ENCODE data around the gene ATG12. TPM values are rescaled to one million over a fixed set of nuclear protein-coding genes. Genes with fewer than 3 reads are reported as not detected.
"Not testable (repeated sequence)": the region's sequence is repeated elsewhere in the genome, so short reads cannot be mapped to it uniquely, and the experiment has no call there.

Gene ATG12
- total and polyA plus RNA-seq, 2 experiments from 2014 or later = 66.0 to 85.7 TPM

GRCh38 chr5:115811406-115811805, 30.0 kb downstream of the ATG12 start:
- Histone ChIP-seq H3K9me3 (ENCODE audit: low read depth) (no peaks in the 10 kb centered on the region), H3K36me3 (replicated peaks; ENCODE audit: insufficient read depth, low read depth) (no peaks in the 10 kb centered on the region), H3K27ac (no peak overlapping the region), H3K9me2 (replicated peaks; ENCODE audit: insufficient read depth) (no peaks in the 10 kb centered on the region), H3K79me2 (peaks cover 3% of the 10 kb centered on the region), H3K4me2 (no peak overlapping the region), H3K27me3 (peaks cover 27% of the 10 kb centered on the region), H3K4me1 (ENCODE audit: insufficient read depth) (peaks cover 12% of the 10 kb centered on the region), H2AFZ (no peak overlapping the region), H4K20me1 (ENCODE audit: insufficient read depth, poor library complexity, severe bottlenecking) (no peaks in the 10 kb centered on the region), H3K4me3 (no peak overlapping the region)
- TF ChIP-seq EZH2 (IDR thresholded peaks at IDR 0.05; ENCODE audit: borderline replicate concordance) (no peak), EZH2phosphoT487 (IDR thresholded peaks at IDR 0.05; ENCODE audit: low read depth, severe bottlenecking, unreplicated experiment) (no peak), CTCF (IDR thresholded peaks at IDR 0.05; ENCODE audit: poor library complexity) (no peak)
- no peak for DNase-seq (ENCODE audit: low spot score)

GRCh38 chr5:115810761-115811160, 30.6 kb downstream of the ATG12 start:
- no peak for DNase-seq (ENCODE audit: low spot score)
- Histone ChIP-seq H3K79me2 (peaks cover 3% of the 10 kb centered on the region), H3K27ac (no peak overlapping the region), H3K36me3 (replicated peaks; ENCODE audit: insufficient read depth, low read depth) (no peaks in the 10 kb centered on the region), H3K9me2 (replicated peaks; ENCODE audit: insufficient read depth) (no peaks in the 10 kb centered on the region), H2AFZ (no peak overlapping the region), H3K27me3 (peaks cover 23% of the 10 kb centered on the region), H4K20me1 (ENCODE audit: insufficient read depth, poor library complexity, severe bottlenecking) (no peaks in the 10 kb centered on the region), H3K4me2 (no peak overlapping the region), H3K4me1 (ENCODE audit: insufficient read depth) (peaks cover 12% of the 10 kb centered on the region), H3K4me3 (no peak overlapping the region), H3K9me3 (ENCODE audit: low read depth) (no peaks in the 10 kb centered on the region)
- TF ChIP-seq EZH2phosphoT487 (IDR thresholded peaks at IDR 0.05; ENCODE audit: low read depth, severe bottlenecking, unreplicated experiment) = no peak
- TF ChIP-seq CTCF (IDR thresholded peaks at IDR 0.05; ENCODE audit: poor library complexity) = no peak

GRCh38 chr5:115809946-115810345, 31.4 kb downstream of the ATG12 start:
- no peaks in the 10 kb centered on the region for H3K9me2 ChIP-seq (replicated peaks; ENCODE audit: insufficient read depth)
- no peak overlapping the region for H3K4me3 ChIP-seq
- H3K27me3 ChIP-seq = peaks cover 14% of the 10 kb centered on the region
- H3K27ac ChIP-seq = no peak overlapping the region
- no peaks in the 10 kb centered on the region for H3K9me3 ChIP-seq (ENCODE audit: low read depth)
- no peak for TF ChIP-seq CTCF (IDR thresholded peaks at IDR 0.05; ENCODE audit: poor library complexity)
- no peak for TF ChIP-seq EZH2 (IDR thresholded peaks at IDR 0.05; ENCODE audit: borderline replicate concordance)
- TF ChIP-seq EZH2phosphoT487 (IDR thresholded peaks at IDR 0.05; ENCODE audit: low read depth, severe bottlenecking, unreplicated experiment) = no peak
- 86% methylated on average over 2 of the region's 2 CpGs for WGBS (ENCODE audit: low lambda C conversion rate, missing lambda C conversion rate)
- peaks cover 9% of the 10 kb centered on the region for H3K4me1 ChIP-seq (ENCODE audit: insufficient read depth)
- H4K20me1 ChIP-seq (ENCODE audit: insufficient read depth, poor library complexity, severe bottlenecking) = no peaks in the 10 kb centered on the region
- no peak overlapping the region for H2AFZ ChIP-seq
- H3K79me2 ChIP-seq = peaks cover 3% of the 10 kb centered on the region
- no peak for DNase-seq (ENCODE audit: low spot score)
- H3K36me3 ChIP-seq (replicated peaks; ENCODE audit: insufficient read depth, low read depth) = no peaks in the 10 kb centered on the region
- H3K4me2 ChIP-seq = no peak overlapping the region

GRCh38 chr5:115808066-115808465, 33.3 kb downstream of the ATG12 start:
- not testable (repeated sequence) for H3K27ac ChIP-seq; H3K4me3 ChIP-seq; H3K9me3 ChIP-seq (ENCODE audit: low read depth); H3K27me3 ChIP-seq; DNase-seq (ENCODE audit: low spot score); H2AFZ ChIP-seq; H3K36me3 ChIP-seq (replicated peaks; ENCODE audit: insufficient read depth, low read depth); H3K4me2 ChIP-seq; H4K20me1 ChIP-seq (ENCODE audit: insufficient read depth, poor library complexity, severe bottlenecking); H3K79me2 ChIP-seq; H3K9me2 ChIP-seq (replicated peaks; ENCODE audit: insufficient read depth); H3K4me1 ChIP-seq (ENCODE audit: insufficient read depth)
- WGBS (ENCODE audit: low lambda C conversion rate, missing lambda C conversion rate) = 79% methylated on average over 2 of the region's 2 CpGs

All from hepatocyte (in vitro differentiated cells).